Measurements from ENCODE around the gene KLHL28.
A peak's percentile ranks its signal among the peaks of the same experiment; 100 is the strongest.

The KLHL28 gene

GRCh38 chr14:44960146-44960545, 1.6 kb downstream of the KLHL28 start:
- Histone ChIP-seq H3K36me3 (no peaks in the 10 kb centered on the region), H3K27me3 (no peaks in the 10 kb centered on the region), H3K4me3 (ENCODE audit: low read depth in 1 of 2, low read length in 1 of 2) (peak overlapping the region in 1 of 2 experiments; percentile 99), H3K9me3 (no peaks in the 10 kb centered on the region), H3K4me1 (ENCODE audit: control insufficient read depth in 1 of 2, insufficient read depth in 1 of 2, low read depth in 1 of 2, low read length in 1 of 2) (peaks cover 42 to 46% of the 10 kb centered on the region in 2 experiments), H3K27ac (peak overlapping the region; percentile 90)
- no peak for TF ChIP-seq CTCF (IDR thresholded peaks at IDR 0.05)

GRCh38 chr14:44959538-44959937, 2.2 kb downstream of the KLHL28 start:
- no peak overlapping the region for H3K27ac ChIP-seq
- no peak for TF ChIP-seq CTCF (IDR thresholded peaks at IDR 0.05)

GRCh38 chr14:44956866-44957265, 4.9 kb downstream of the KLHL28 start:
- H3K27ac ChIP-seq: no peak overlapping the region
- H3K4me1 ChIP-seq (ENCODE audit: control insufficient read depth in 1 of 2, insufficient read depth in 1 of 2, low read depth in 1 of 2, low read length in 1 of 2): peaks cover 21 to 22% of the 10 kb centered on the region in 2 experiments
- H3K4me3 ChIP-seq (ENCODE audit: low read depth in 1 of 2, low read length in 1 of 2): no peak overlapping the region
- H3K9me3 ChIP-seq: no peaks in the 10 kb centered on the region
- TF ChIP-seq CTCF (IDR thresholded peaks at IDR 0.05): no peak
- H3K36me3 ChIP-seq: peaks cover 3% of the 10 kb centered on the region
- no peaks in the 10 kb centered on the region for H3K27me3 ChIP-seq

More at GRCh38 chr14:44959538-44959937, 2.2 kb downstream of the KLHL28 start:
- H3K36me3 ChIP-seq: no peaks in the 10 kb centered on the region
- H3K4me3 ChIP-seq (ENCODE audit: low read depth in 1 of 2, low read length in 1 of 2): no peak overlapping the region
- H3K9me3 ChIP-seq: no peaks in the 10 kb centered on the region
- no peaks in the 10 kb centered on the region for H3K27me3 ChIP-seq
- peaks cover 42 to 45% of the 10 kb centered on the region in 2 experiments for H3K4me1 ChIP-seq (ENCODE audit: control insufficient read depth in 1 of 2, insufficient read depth in 1 of 2, low read depth in 1 of 2, low read length in 1 of 2)

- Histone ChIP-seq H3K4me1 (ENCODE audit: control insufficient read depth in 1 of 2, insufficient read depth in 1 of 2, low read depth in 1 of 2, low read length in 1 of 2) (peaks cover 11 to 16% of the 10 kb centered on the region in 2 experiments), H3K27me3 (no peaks in the 10 kb centered on the region), H3K36me3 (peaks cover 3% of the 10 kb centered on the region), H3K4me3 (ENCODE audit: low read depth in 1 of 2, low read length in 1 of 2) (no peak overlapping the region), H3K9me3 (no peaks in the 10 kb centered on the region), H3K27ac (no peak overlapping the region)
- TF ChIP-seq CTCF (IDR thresholded peaks at IDR 0.05): no peak
These were observed 6.2 kb downstream of the KLHL28 start for GRCh38 chr14:44955528-44955927.

- no peaks in the 10 kb centered on the region for H3K9me3 ChIP-seq
- peaks cover 3 to 8% of the 10 kb centered on the region in 2 experiments for H3K4me1 ChIP-seq (ENCODE audit: control insufficient read depth in 1 of 2, insufficient read depth in 1 of 2, low read depth in 1 of 2, low read length in 1 of 2)
- no peak overlapping the region for H3K4me3 ChIP-seq (ENCODE audit: low read depth in 1 of 2, low read length in 1 of 2)
- TF ChIP-seq CTCF (IDR thresholded peaks at IDR 0.05): no peak
- H3K27ac ChIP-seq: no peak overlapping the region
- peaks cover 3% of the 10 kb centered on the region for H3K36me3 ChIP-seq
- H3K27me3 ChIP-seq: no peaks in the 10 kb centered on the region
These were observed 7.0 kb downstream of the KLHL28 start for GRCh38 chr14:44954750-44955149.
